GM12878 (cell line): ENCODE results near the gene STARD5. TPM values are rescaled to one million over a fixed set of nuclear protein-coding genes. Genes with fewer than 3 reads are reported as not detected.

ENCODE experiments used
- ATAC-seq: fragments of 200-7000 bp; cut with Tn5 transposase; 3 replicates; pipeline ENCODE4 v1.9.1; 2020; ENCODE audit warnings: mild to moderate bottlenecking, moderate library complexity
- BruUV-seq: library from RNA; stranded (reverse); fragments of 400-500 nt; replicated peaks from 2 replicates; lab custom pipeline; 2021; lab: Mats Ljungman, UMichigan
- CTCF ChIA-PET: fragments of 300-600 bp; sonication (Branson Sonifier 250); formaldehyde crosslinking; extraction: SDS; loops from one replicate; lab custom pipeline; 2021; ENCODE audit warnings: inconsistent platforms; lab: Yijun Ruan, JAX
- POLR2A ChIA-PET: fragments of 350-600 bp; formaldehyde crosslinking; extraction: SDS; loops from one replicate; lab custom pipeline; 2021; ENCODE audit warnings: inconsistent platforms; lab: Charles Lee
- RAD21 ChIA-PET: fragments of 300-600 bp; sonication (Branson Sonifier 250); formaldehyde crosslinking; loops from one replicate; lab custom pipeline; 2023; ENCODE audit warnings: antibody characterized with exemption; ENCODE audit not compliant: unreplicated experiment; lab: Charles Lee
- SMC1A ChIA-PET: fragments of 300-600 bp; sonication (Branson Sonifier 250); formaldehyde crosslinking; loops from one replicate; lab custom pipeline; 2023; ENCODE audit not compliant: unreplicated experiment, uncharacterized antibody; lab: Charles Lee
- DNase-seq: peaks from one replicate; pipeline ENCODE4 v3.0.0-alpha.2; 2011; ENCODE audit warnings: low read depth, low spot score
- FAIRE-seq: peaks from 3 replicates; lab custom pipeline; 2011; peaks lifted over from hg19 to GRCh38; lab: Jason Lieb, UNC
- H2AFZ ChIP-seq: 2 replicates; pipeline ENCODE4 v1.6.0; 2011; ENCODE audit warnings: low read depth, low read length, control low read depth; ENCODE audit not compliant: control insufficient read depth
- H3K27ac ChIP-seq: 2 replicates; pipeline ENCODE4 v1.5.1; 2011; ENCODE audit warnings: control low read depth; ENCODE audit not compliant: control insufficient read depth, insufficient read depth
- H3K27me3 ChIP-seq, 2 experiments: replicated peaks in 1 of 2; 2 replicates each; pipeline versions ENCODE4 v1.6.0 to v1.6.1; 2011; ENCODE audit warnings: low read length in 1 of 2; ENCODE audit not compliant: control insufficient read depth in 2 of 2, insufficient read depth in 2 of 2
- H3K36me3 ChIP-seq, 2 experiments: 2 replicates each; pipeline ENCODE4 v1.5.1; 2011; ENCODE audit warnings: low read length in 1 of 2; ENCODE audit not compliant: control insufficient read depth in 2 of 2, insufficient read depth in 2 of 2
- H3K4me1 ChIP-seq: 2 replicates; pipeline ENCODE4 v1.6.1; 2011; ENCODE audit warnings: mild to moderate bottlenecking, low read length, moderate library complexity, mixed read lengths; ENCODE audit not compliant: control insufficient read depth, insufficient read depth
- H3K4me2 ChIP-seq: 2 replicates; pipeline ENCODE4 v1.6.0; 2011; ENCODE audit warnings: control low read depth; ENCODE audit not compliant: control insufficient read depth, insufficient read depth
- H3K4me3 ChIP-seq: fragments of 200-600 bp; sonication (generic); 2 replicates; pipeline ENCODE4 v1.5.1; 2016
- H3K79me2 ChIP-seq: 2 replicates; pipeline ENCODE4 v1.6.0; 2011; ENCODE audit warnings: low read length; ENCODE audit not compliant: control insufficient read depth, insufficient read depth
- H3K9ac ChIP-seq: 2 replicates; pipeline ENCODE4 v1.8.0; 2011; ENCODE audit warnings: low read length, control low read depth, mixed read lengths; ENCODE audit not compliant: control insufficient read depth, insufficient read depth
- H3K9me3 ChIP-seq: replicated peaks from 3 replicates; pipeline ENCODE4 v1.5.1; 2011; ENCODE audit warnings: mild to moderate bottlenecking, low read length; ENCODE audit not compliant: control insufficient read depth, insufficient read depth
- H4K20me1 ChIP-seq: 2 replicates; pipeline ENCODE4 v1.6.0; 2011; ENCODE audit not compliant: control insufficient read depth, insufficient read depth
- KAT2A ChIP-seq: conservative IDR thresholded peaks from 2 replicates; pipeline ENCODE4 v1.6.1; 2011; ENCODE audit warnings: low read depth, low read length; ENCODE audit not compliant: control insufficient read depth
- SIX5 ChIP-seq: IDR thresholded peaks from 2 replicates; pipeline ENCODE4 v1.6.1; 2011; ENCODE audit warnings: mild to moderate bottlenecking, low read depth, low read length, moderate library complexity; ENCODE audit not compliant: severe bottlenecking
- WGBS: methylation state at CpG from one replicate; pipeline ENCODE4 v1.1.6; 2016; ENCODE audit warnings: low lambda C conversion rate; ENCODE audit not compliant: insufficient replicate concordance, insufficient coverage; ENCODE audit errors: missing lambda C conversion rate; 5-methylcytosine and 5-hydroxymethylcytosine counted together
- in situ Hi-C: fragments of 300-500 bp; cut with MboI; formaldehyde crosslinking; loops from 9 replicates; pipeline ENCODE4 v1.14.3; 2018; ENCODE audit warnings: mixed read lengths
- intact Hi-C: fragments of 100-400 bp; cut with micrococcal nuclease; formaldehyde crosslinking; loops from one replicate; pipeline ENCODE4 v1.14.2; 2022; ENCODE audit not compliant: unreplicated experiment
- polyA plus RNA-seq, 11 experiments: library from polyadenylated mRNA; depleted of rRNA in 4 of 11; unstranded in 6 of 11; stranded (reverse) in 5 of 11; fragments of >200 nt; fragmentation: Nextera tagmentation in 4 of 11; fragmentation: Illumina TruSeq in 1 of 11; extraction: Ambion mirVana in 4 of 11; extraction: Trizol in 1 of 11; gene quantifications; 1 replicate in 1 of 11; 2 replicates in 10 of 11; pipeline versions ENCODE4 v1.2.1 to v1.2.3, GENCODE V29; 2011 to 2016; ENCODE audit warnings: inconsistent platforms in 2 of 11, missing spikeins in 2 of 11, low read depth in 1 of 11
- total RNA-seq, 4 experiments: library from RNA; depleted of rRNA in 3 of 4; stranded (reverse); fragments of >200 nt in 3 of 4; fragmentation: Illumina TruSeq in 1 of 4; extraction: Trizol in 1 of 4; gene quantifications; 2 replicates each; pipeline versions ENCODE4 v1.2.1 to v1.2.3, GENCODE V29; 2013 to 2021
- TF ChIP-seq, protein P1 (sequence below): fragments of 450-650 bp; IDR thresholded peaks from 2 replicates; pipeline ENCODE4 v1.6.1; 2017; ENCODE audit warnings: mild to moderate bottlenecking, moderate library complexity
- TF ChIP-seq, protein P2 (sequence below): IDR thresholded peaks from 2 replicates; pipeline ENCODE4 v1.6.1; 2011; ENCODE audit warnings: borderline replicate concordance, low read depth, mild to moderate bottlenecking, moderate library complexity, low read length; ENCODE audit not compliant: insufficient read depth, poor library complexity, severe bottlenecking

STARD5 gene
- total and polyA plus RNA-seq, 10 of the 15 experiments (the other 5 are each of a cell fraction or from before 2014, with no cell fraction given) = 2.3 to 9.4 (median 4.7) TPM

DNA sequence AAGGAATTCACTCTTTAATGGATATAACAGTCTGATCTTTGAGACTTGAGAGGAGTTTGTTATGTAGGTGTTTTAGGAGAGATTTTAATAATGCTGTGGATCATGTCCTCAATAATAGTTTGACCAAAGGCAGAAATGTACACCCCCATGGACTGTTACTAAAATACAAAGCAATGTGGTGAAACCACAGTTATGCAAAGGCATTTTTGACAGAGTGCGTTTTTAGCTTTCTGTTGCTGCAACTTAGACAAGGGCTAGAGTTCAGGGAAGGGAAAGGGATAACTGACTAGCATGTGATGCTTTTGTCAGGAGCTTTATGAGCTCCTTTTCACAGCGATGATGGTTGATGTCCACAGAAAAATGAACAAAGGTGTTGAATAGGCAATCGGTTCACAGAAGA lies 3.6 kb upstream of the STARD5 start (continued):
- TF ChIP-seq, protein P1, sequence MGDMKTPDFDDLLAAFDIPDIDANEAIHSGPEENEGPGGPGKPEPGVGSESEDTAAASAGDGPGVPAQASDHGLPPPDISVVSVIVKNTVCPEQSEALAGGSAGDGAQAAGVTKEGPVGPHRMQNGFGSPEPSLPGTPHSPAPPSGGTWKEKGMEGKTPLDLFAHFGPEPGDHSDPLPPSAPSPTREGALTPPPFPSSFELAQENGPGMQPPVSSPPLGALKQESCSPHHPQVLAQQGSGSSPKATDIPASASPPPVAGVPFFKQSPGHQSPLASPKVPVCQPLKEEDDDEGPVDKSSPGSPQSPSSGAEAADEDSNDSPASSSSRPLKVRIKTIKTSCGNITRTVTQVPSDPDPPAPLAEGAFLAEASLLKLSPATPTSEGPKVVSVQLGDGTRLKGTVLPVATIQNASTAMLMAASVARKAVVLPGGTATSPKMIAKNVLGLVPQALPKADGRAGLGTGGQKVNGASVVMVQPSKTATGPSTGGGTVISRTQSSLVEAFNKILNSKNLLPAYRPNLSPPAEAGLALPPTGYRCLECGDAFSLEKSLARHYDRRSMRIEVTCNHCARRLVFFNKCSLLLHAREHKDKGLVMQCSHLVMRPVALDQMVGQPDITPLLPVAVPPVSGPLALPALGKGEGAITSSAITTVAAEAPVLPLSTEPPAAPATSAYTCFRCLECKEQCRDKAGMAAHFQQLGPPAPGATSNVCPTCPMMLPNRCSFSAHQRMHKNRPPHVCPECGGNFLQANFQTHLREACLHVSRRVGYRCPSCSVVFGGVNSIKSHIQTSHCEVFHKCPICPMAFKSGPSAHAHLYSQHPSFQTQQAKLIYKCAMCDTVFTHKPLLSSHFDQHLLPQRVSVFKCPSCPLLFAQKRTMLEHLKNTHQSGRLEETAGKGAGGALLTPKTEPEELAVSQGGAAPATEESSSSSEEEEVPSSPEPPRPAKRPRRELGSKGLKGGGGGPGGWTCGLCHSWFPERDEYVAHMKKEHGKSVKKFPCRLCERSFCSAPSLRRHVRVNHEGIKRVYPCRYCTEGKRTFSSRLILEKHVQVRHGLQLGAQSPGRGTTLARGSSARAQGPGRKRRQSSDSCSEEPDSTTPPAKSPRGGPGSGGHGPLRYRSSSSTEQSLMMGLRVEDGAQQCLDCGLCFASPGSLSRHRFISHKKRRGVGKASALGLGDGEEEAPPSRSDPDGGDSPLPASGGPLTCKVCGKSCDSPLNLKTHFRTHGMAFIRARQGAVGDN = no peak

- no peaks in the 10 kb centered on the region for H3K9me3 ChIP-seq
- RAD21 ChIA-PET = interaction anchor here (0.6 to 3.5 kb wide), 8 partner anchors 10 to 60 kb away, joined by 3 to 14 read pairs (median 4); no protein-coding TSS in a partner anchor
- ATAC-seq = no peak
- no peak for TF ChIP-seq KAT2A
- TF ChIP-seq, protein P2, sequence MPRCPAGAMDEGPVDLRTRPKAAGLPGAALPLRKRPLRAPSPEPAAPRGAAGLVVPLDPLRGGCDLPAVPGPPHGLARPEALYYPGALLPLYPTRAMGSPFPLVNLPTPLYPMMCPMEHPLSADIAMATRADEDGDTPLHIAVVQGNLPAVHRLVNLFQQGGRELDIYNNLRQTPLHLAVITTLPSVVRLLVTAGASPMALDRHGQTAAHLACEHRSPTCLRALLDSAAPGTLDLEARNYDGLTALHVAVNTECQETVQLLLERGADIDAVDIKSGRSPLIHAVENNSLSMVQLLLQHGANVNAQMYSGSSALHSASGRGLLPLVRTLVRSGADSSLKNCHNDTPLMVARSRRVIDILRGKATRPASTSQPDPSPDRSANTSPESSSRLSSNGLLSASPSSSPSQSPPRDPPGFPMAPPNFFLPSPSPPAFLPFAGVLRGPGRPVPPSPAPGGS = peak; percentile 31
- no peak for TF ChIP-seq SIX5
- TF ChIP-seq, all 136 proteins: peak for 1
- no peak overlapping the region for H3K4me3 ChIP-seq
- no peak overlapping the region for H3K4me2 ChIP-seq
- no peak for FAIRE-seq
- ChIA-PET POLR2A (interaction anchor here (0.6 to 1.2 kb wide), 6 partner anchors 10 to 330 kb away, joined by 3 to 7 read pairs (median 4); no protein-coding TSS in a partner anchor), SMC1A (interaction anchor here (0.8 to 4.1 kb wide), 12 partner anchors 9 to 326 kb away, joined by 3 to 26 read pairs (median 6); partner anchors contain the start of gene TLNRD1), CTCF (interaction anchor here (0.8 to 6.5 kb wide), 8 partner anchors 9 to 357 kb away, joined by 3 to 50 read pairs (median 4); no protein-coding TSS in a partner anchor)
- H3K27ac ChIP-seq = no peak overlapping the region
- H3K79me2 ChIP-seq = peaks cover 4% of the 10 kb centered on the region
- in situ Hi-C loops = no loop called here
- intact Hi-C loops = no loop called here
- H3K4me1 ChIP-seq = peaks cover 8% of the 10 kb centered on the region
- no peak overlapping the region for H3K9ac ChIP-seq
- H3K27me3 ChIP-seq = no peaks in the 10 kb centered on the region
- no peaks in the 10 kb centered on the region for H4K20me1 ChIP-seq
- no peak overlapping the region for H2AFZ ChIP-seq
- DNase-seq = no peak
- no peaks in the 10 kb centered on the region for H3K36me3 ChIP-seq
- BruUV-seq = no TSS peak
- WGBS = 91% methylated on average over 7 of the region's 7 CpGs
Measured at GRCh38 chr15:81326466-81327212, 2.7 kb upstream of the STARD5 start.
